ENCODE measurements around the gene CERK. TPM values are rescaled to one million over a fixed set of nuclear protein-coding genes. Genes with fewer than 3 reads are reported as not detected.

CERK gene
- total RNA-seq, 4 donors from 2014 or later = 37.4 to 59.9 (median 57.3) TPM

- H3K27me3 ChIP-seq = no peaks in the 10 kb centered on the region
- no peaks in the 10 kb centered on the region for H3K36me3 ChIP-seq
- TF ChIP-seq, protein P1, sequence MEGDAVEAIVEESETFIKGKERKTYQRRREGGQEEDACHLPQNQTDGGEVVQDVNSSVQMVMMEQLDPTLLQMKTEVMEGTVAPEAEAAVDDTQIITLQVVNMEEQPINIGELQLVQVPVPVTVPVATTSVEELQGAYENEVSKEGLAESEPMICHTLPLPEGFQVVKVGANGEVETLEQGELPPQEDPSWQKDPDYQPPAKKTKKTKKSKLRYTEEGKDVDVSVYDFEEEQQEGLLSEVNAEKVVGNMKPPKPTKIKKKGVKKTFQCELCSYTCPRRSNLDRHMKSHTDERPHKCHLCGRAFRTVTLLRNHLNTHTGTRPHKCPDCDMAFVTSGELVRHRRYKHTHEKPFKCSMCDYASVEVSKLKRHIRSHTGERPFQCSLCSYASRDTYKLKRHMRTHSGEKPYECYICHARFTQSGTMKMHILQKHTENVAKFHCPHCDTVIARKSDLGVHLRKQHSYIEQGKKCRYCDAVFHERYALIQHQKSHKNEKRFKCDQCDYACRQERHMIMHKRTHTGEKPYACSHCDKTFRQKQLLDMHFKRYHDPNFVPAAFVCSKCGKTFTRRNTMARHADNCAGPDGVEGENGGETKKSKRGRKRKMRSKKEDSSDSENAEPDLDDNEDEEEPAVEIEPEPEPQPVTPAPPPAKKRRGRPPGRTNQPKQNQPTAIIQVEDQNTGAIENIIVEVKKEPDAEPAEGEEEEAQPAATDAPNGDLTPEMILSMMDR (IDR thresholded peaks at IDR 0.05) = no peak
- no peak for TF ChIP-seq POLR2A (IDR thresholded peaks at IDR 0.05)
- H3K4me3 ChIP-seq = no peak overlapping the region
- H3K4me1 ChIP-seq = peaks cover 0 to 6% of the 10 kb centered on the region in 2 donors
- H3K9me3 ChIP-seq = no peaks in the 10 kb centered on the region
- no peak for DNase-seq
- H3K27ac ChIP-seq = no peak overlapping the region
- intact Hi-C loops (cut with DNase I; ENCODE audit: low total_unique reads) = no loop called here
Observed at GRCh38 chr22:46748908-46749675, 11.0 kb upstream of the CERK start.

DNA sequence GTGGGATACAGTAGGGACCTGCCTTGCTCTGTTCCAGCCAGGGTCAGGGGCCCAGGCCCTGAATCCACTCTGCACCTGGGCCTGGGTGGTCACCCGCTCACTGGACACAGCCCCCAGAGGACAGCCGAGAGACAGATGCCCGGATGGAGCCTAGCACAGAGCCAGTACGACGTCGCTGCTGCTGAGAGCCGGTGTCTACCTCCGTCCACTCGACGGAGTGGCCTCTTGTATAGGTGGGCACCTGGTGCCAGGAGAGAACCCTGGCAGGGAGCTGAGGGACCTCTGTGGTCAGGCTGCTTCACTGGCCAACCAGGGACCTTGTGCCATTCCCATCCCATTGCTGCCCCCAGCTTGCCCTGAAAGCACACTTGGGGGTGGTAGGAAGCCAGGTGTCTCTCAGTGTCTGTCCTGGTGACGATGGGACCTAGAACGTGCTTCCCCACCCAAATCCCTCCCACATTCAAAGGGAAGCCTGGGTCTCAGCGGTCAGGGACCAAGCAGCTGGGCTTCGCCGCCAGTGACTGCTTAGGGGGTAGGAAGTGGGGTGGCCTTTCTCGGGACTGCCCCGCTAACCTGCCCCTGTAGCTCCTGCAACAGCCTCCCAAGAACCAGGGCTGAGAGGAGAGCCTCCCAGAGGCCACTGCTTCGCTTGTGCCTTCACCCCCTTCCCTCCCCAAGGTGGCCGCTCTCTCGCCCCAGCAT, 10.3 kb upstream of the CERK start:
- Histone ChIP-seq H3K27ac (no peak overlapping the region), H3K36me3 (no peaks in the 10 kb centered on the region), H3K27me3 (no peaks in the 10 kb centered on the region), H3K9me3 (no peaks in the 10 kb centered on the region), H3K4me1 (no peaks in the 10 kb centered on the region), H3K4me3 (no peak overlapping the region)
- TF ChIP-seq POLR2A (IDR thresholded peaks at IDR 0.05) = no peak
- TF ChIP-seq, protein P1 (IDR thresholded peaks at IDR 0.05) = no peak
- intact Hi-C loops (cut with DNase I; ENCODE audit: low total_unique reads) = no loop called here
- DNase-seq = no peak

- Histone ChIP-seq H3K27me3 (no peaks in the 10 kb centered on the region), H3K4me3 (no peak overlapping the region), H3K36me3 (no peaks in the 10 kb centered on the region), H3K9me3 (no peaks in the 10 kb centered on the region), H3K4me1 (no peaks in the 10 kb centered on the region), H3K27ac (no peak overlapping the region)
- TF ChIP-seq, protein P1 (IDR thresholded peaks at IDR 0.05) = no peak
- TF ChIP-seq POLR2A (IDR thresholded peaks at IDR 0.05) = no peak
- intact Hi-C loops (cut with DNase I; ENCODE audit: low total_unique reads) = no loop called here
- DNase-seq = no peak
Observed at GRCh38 chr22:46747646-46748045, 9.6 kb upstream of the CERK start.

GRCh38 chr22:46746620-46747019, 8.6 kb upstream of the CERK start:
- no peak overlapping the region for H3K27ac ChIP-seq
- TF ChIP-seq POLR2A (IDR thresholded peaks at IDR 0.05) = no peak
- TF ChIP-seq, protein P1 (IDR thresholded peaks at IDR 0.05) = no peak
- no peaks in the 10 kb centered on the region for H3K27me3 ChIP-seq
- H3K36me3 ChIP-seq = no peaks in the 10 kb centered on the region
- H3K4me1 ChIP-seq = no peaks in the 10 kb centered on the region
- intact Hi-C loops (cut with DNase I; ENCODE audit: low total_unique reads) = no loop called here
- no peak overlapping the region for H3K4me3 ChIP-seq
- no peak for DNase-seq
- no peaks in the 10 kb centered on the region for H3K9me3 ChIP-seq

DNA sequence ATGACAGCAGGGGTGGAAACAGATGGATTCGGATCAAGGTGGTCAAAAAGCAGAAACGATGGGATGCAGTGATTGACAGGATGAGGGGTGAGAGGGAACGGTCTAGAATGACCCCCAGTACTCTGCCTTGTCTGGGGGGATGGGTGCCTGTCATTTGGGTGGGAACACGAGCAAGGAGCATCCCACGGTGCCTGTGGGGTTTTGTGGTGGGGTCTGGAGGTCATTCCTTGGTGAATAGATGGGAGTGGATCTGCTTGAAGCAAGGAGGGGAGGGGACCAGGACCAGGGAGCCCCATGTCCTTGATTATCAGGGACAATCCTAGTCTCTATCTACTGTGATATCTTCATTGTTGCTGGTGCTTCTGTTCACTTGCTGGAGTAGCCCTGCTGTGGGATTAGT, 8.1 kb upstream of the CERK start:
- intact Hi-C loops (cut with DNase I; ENCODE audit: low total_unique reads) = no loop called here
- Histone ChIP-seq H3K4me1 (no peaks in the 10 kb centered on the region), H3K4me3 (no peak overlapping the region), H3K9me3 (no peaks in the 10 kb centered on the region), H3K27me3 (no peaks in the 10 kb centered on the region), H3K36me3 (no peaks in the 10 kb centered on the region), H3K27ac (no peak overlapping the region)
- TF ChIP-seq, protein P1 (IDR thresholded peaks at IDR 0.05) = no peak
- no peak for TF ChIP-seq POLR2A (IDR thresholded peaks at IDR 0.05)
- DNase-seq = no peak
